ENCODE data around the gene HEY2.
"Not testable (repeated sequence)": the region's sequence is repeated elsewhere in the genome, so short reads cannot be mapped to it uniquely, and the experiment has no call there.

The HEY2 gene

GRCh38 chr6:125797886-125798444 lies 48.5 kb downstream of the HEY2 start:
- no peak for DNase-seq

GRCh38 chr6:125798734-125799508 lies 49.5 kb downstream of the HEY2 start:
- no peak for DNase-seq

DNA sequence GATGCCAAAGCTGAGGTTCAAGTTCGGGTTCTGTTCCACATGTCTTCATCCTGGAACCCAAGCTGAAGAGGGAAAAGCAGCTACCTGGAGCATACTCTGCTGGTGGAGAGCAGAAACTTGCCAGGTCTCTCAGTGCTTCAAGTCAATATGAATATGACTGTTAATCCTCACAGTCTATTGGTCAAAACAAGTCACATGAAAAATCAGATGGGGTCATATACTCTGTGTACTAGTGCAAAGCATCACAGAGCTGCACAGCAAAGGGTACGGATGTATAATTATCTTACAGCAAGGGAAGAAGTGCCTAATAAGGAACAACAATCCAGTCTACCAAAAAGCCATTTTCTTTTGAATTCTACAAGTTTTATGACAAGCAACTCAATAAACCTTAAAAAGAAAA lies 53.0 kb downstream of the HEY2 start:
- DNase-seq = no peak

GRCh38 chr6:125802943-125803377 lies 53.5 kb downstream of the HEY2 start:
- no peak for DNase-seq

GRCh38 chr6:125804264-125804663 lies 54.8 kb downstream of the HEY2 start:
- DNase-seq = no peak

GRCh38 chr6:125804866-125805425 lies 55.5 kb downstream of the HEY2 start:
- DNase-seq = not testable (repeated sequence)

- no peak for DNase-seq
Measured at GRCh38 chr6:125806813-125807212, 57.4 kb downstream of the HEY2 start.

- no peak for DNase-seq
Measured at GRCh38 chr6:125807293-125807692, 57.9 kb downstream of the HEY2 start.

DNA sequence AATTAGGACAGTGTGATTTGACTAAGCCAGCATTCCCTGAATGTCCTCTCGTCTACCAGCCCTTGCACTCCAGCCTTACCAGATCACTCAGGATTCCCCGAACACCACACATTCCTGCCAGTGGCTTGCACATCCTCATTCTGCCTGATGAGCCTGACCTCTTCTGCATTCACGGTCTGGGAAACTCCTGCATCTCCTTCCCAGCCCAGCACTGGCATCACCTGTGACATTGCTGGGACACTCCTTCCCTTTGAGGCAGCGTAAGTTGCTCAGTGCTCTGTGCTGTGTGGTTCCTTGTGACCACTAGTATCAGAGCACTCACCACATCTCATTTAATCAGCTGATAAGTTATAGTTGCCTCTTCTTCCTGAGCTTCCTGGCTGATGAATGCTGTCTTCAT lies 58.6 kb downstream of the HEY2 start:
- no peak for DNase-seq

DNA sequence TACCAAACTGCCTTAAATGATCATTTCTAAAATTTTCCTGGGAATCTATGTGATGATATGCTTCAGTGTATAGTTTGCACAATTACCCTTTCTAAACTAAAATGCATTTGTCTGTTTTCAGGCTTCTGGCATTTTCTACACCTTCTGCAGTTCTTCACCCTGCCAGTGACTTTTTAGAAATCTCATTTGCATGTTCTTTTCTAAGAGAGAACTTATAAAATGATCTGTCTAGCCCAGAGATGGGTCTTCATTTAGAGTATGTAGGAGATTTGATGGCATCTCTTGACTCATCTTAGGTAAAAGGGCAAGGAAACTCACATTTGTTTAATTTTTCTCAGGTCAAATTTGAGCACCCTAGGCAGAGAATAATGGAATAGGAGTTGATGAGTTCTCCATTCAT lies 59.2 kb downstream of the HEY2 start:
- DNase-seq = no peak

GRCh38 chr6:125809570-125810170 lies 60.2 kb downstream of the HEY2 start:
- DNase-seq = no peak

- no peak for DNase-seq
Measured at GRCh38 chr6:125810445-125810844, 61.0 kb downstream of the HEY2 start.

Measured in activated CD4-positive, CD25-positive, alpha-beta regulatory T cell treated with anti-CD3 and anti-CD28 coated beads, Interleukin-2, amount 50 U/mL, for 72 hours (primary cell).